GM12878 (cell line): ENCODE results near the gene FBXL19. TPM values are rescaled to one million over a fixed set of nuclear protein-coding genes. Genes with fewer than 3 reads are reported as not detected.

Experiments used
- ATAC-seq: fragments of 200-7000 bp; cut with Tn5 transposase; 3 replicates; pipeline ENCODE4 v1.9.1; 2020; ENCODE audit warnings: mild to moderate bottlenecking, moderate library complexity
- BruUV-seq: library from RNA; stranded (reverse); fragments of 400-500 nt; replicated peaks from 2 replicates; lab custom pipeline; 2021; lab: Mats Ljungman, UMichigan
- CTCF ChIA-PET: fragments of 300-600 bp; sonication (Branson Sonifier 250); formaldehyde crosslinking; extraction: SDS; loops from one replicate; lab custom pipeline; 2021; ENCODE audit warnings: inconsistent platforms; lab: Yijun Ruan, JAX
- POLR2A ChIA-PET: fragments of 350-600 bp; formaldehyde crosslinking; extraction: SDS; loops from one replicate; lab custom pipeline; 2021; ENCODE audit warnings: inconsistent platforms; lab: Charles Lee
- RAD21 ChIA-PET: fragments of 300-600 bp; sonication (Branson Sonifier 250); formaldehyde crosslinking; loops from one replicate; lab custom pipeline; 2023; ENCODE audit warnings: antibody characterized with exemption; ENCODE audit not compliant: unreplicated experiment; lab: Charles Lee
- SMC1A ChIA-PET: fragments of 300-600 bp; sonication (Branson Sonifier 250); formaldehyde crosslinking; loops from one replicate; lab custom pipeline; 2023; ENCODE audit not compliant: unreplicated experiment, uncharacterized antibody; lab: Charles Lee
- DNase-seq: peaks from one replicate; pipeline ENCODE4 v3.0.0-alpha.2; 2011; ENCODE audit warnings: low read depth, low spot score
- FAIRE-seq: peaks from 3 replicates; lab custom pipeline; 2011; peaks lifted over from hg19 to GRCh38; lab: Jason Lieb, UNC
- H2AFZ ChIP-seq: 2 replicates; pipeline ENCODE4 v1.6.0; 2011; ENCODE audit warnings: low read depth, low read length, control low read depth; ENCODE audit not compliant: control insufficient read depth
- H3K27ac ChIP-seq: 2 replicates; pipeline ENCODE4 v1.5.1; 2011; ENCODE audit warnings: control low read depth; ENCODE audit not compliant: control insufficient read depth, insufficient read depth
- H3K27me3 ChIP-seq, 2 experiments: replicated peaks in 1 of 2; 2 replicates each; pipeline versions ENCODE4 v1.6.0 to v1.6.1; 2011; ENCODE audit warnings: low read length in 1 of 2; ENCODE audit not compliant: control insufficient read depth in 2 of 2, insufficient read depth in 2 of 2
- H3K36me3 ChIP-seq, 2 experiments: 2 replicates each; pipeline ENCODE4 v1.5.1; 2011; ENCODE audit warnings: low read length in 1 of 2; ENCODE audit not compliant: control insufficient read depth in 2 of 2, insufficient read depth in 2 of 2
- H3K4me1 ChIP-seq: 2 replicates; pipeline ENCODE4 v1.6.1; 2011; ENCODE audit warnings: mild to moderate bottlenecking, low read length, moderate library complexity, mixed read lengths; ENCODE audit not compliant: control insufficient read depth, insufficient read depth
- H3K4me2 ChIP-seq: 2 replicates; pipeline ENCODE4 v1.6.0; 2011; ENCODE audit warnings: control low read depth; ENCODE audit not compliant: control insufficient read depth, insufficient read depth
- H3K4me3 ChIP-seq: fragments of 200-600 bp; sonication (generic); 2 replicates; pipeline ENCODE4 v1.5.1; 2016
- H3K79me2 ChIP-seq: 2 replicates; pipeline ENCODE4 v1.6.0; 2011; ENCODE audit warnings: low read length; ENCODE audit not compliant: control insufficient read depth, insufficient read depth
- H3K9ac ChIP-seq: 2 replicates; pipeline ENCODE4 v1.8.0; 2011; ENCODE audit warnings: low read length, control low read depth, mixed read lengths; ENCODE audit not compliant: control insufficient read depth, insufficient read depth
- H3K9me3 ChIP-seq: replicated peaks from 3 replicates; pipeline ENCODE4 v1.5.1; 2011; ENCODE audit warnings: mild to moderate bottlenecking, low read length; ENCODE audit not compliant: control insufficient read depth, insufficient read depth
- H4K20me1 ChIP-seq: 2 replicates; pipeline ENCODE4 v1.6.0; 2011; ENCODE audit not compliant: control insufficient read depth, insufficient read depth
- CHD2 ChIP-seq: IDR thresholded peaks from 2 replicates; pipeline ENCODE4 v1.6.1; 2011; ENCODE audit warnings: low read depth, low read length, improper control_type of control experiment, borderline replicate concordance
- HDAC2 ChIP-seq: fragments of 200-600 bp; sonication (generic); IDR thresholded peaks from 2 replicates; pipeline ENCODE4 v1.6.1; 2017
- MXI1 ChIP-seq: fragments of 150-350 bp; IDR thresholded peaks from 2 replicates; pipeline ENCODE4 v1.6.1; 2011; ENCODE audit warnings: low read depth, mild to moderate bottlenecking, inconsistent platforms, low read length, improper control_type of control experiment
- RUNX3 ChIP-seq: IDR thresholded peaks from 2 replicates; pipeline ENCODE4 v1.6.1; 2012; ENCODE audit warnings: low read length, inconsistent platforms
- SMAD5 ChIP-seq: IDR thresholded peaks from 2 replicates; pipeline ENCODE4 v1.6.1; 2016; ENCODE audit warnings: antibody characterized with exemption, low read depth
- SREBF1 ChIP-seq: IDR thresholded peaks from 2 replicates; pipeline ENCODE4 v1.6.1; 2012; ENCODE audit warnings: mild to moderate bottlenecking, low read length
- STAT3 ChIP-seq: IDR thresholded peaks from 2 replicates; pipeline ENCODE4 v1.6.1; 2011; ENCODE audit warnings: low read depth, low read length, improper control_type of control experiment
- ZNF274 ChIP-seq: IDR thresholded peaks from one replicate; pipeline ENCODE4 v1.8.0; 2011; ENCODE audit not compliant: insufficient read length, insufficient read depth
- ZNF384 ChIP-seq: IDR thresholded peaks from 2 replicates; pipeline ENCODE4 v1.6.1; 2012; ENCODE audit warnings: low read depth, mild to moderate bottlenecking, low read length, improper control_type of control experiment, borderline replicate concordance
- ZZZ3 ChIP-seq: IDR thresholded peaks from 2 replicates; pipeline ENCODE4 v1.6.1; 2011; ENCODE audit warnings: low read depth; ENCODE audit not compliant: control insufficient read depth, insufficient read length
- WGBS: methylation state at CpG from one replicate; pipeline ENCODE4 v1.1.6; 2016; ENCODE audit warnings: low lambda C conversion rate; ENCODE audit not compliant: insufficient replicate concordance, insufficient coverage; ENCODE audit errors: missing lambda C conversion rate; 5-methylcytosine and 5-hydroxymethylcytosine counted together
- in situ Hi-C: fragments of 300-500 bp; cut with MboI; formaldehyde crosslinking; loops from 9 replicates; pipeline ENCODE4 v1.14.3; 2018; ENCODE audit warnings: mixed read lengths
- intact Hi-C: fragments of 100-400 bp; cut with micrococcal nuclease; formaldehyde crosslinking; loops from one replicate; pipeline ENCODE4 v1.14.2; 2022; ENCODE audit not compliant: unreplicated experiment
- polyA plus RNA-seq, 11 experiments: library from polyadenylated mRNA; depleted of rRNA in 4 of 11; unstranded in 6 of 11; stranded (reverse) in 5 of 11; fragments of >200 nt; fragmentation: Nextera tagmentation in 4 of 11; fragmentation: Illumina TruSeq in 1 of 11; extraction: Ambion mirVana in 4 of 11; extraction: Trizol in 1 of 11; gene quantifications; 1 replicate in 1 of 11; 2 replicates in 10 of 11; pipeline versions ENCODE4 v1.2.1 to v1.2.3, GENCODE V29; 2011 to 2016; ENCODE audit warnings: inconsistent platforms in 2 of 11, missing spikeins in 2 of 11, low read depth in 1 of 11
- total RNA-seq, 4 experiments: library from RNA; depleted of rRNA in 3 of 4; stranded (reverse); fragments of >200 nt in 3 of 4; fragmentation: Illumina TruSeq in 1 of 4; extraction: Trizol in 1 of 4; gene quantifications; 2 replicates each; pipeline versions ENCODE4 v1.2.1 to v1.2.3, GENCODE V29; 2013 to 2021
- TF ChIP-seq, protein P1 (sequence below): fragments of 450-650 bp; IDR thresholded peaks from 2 replicates; pipeline ENCODE4 v1.6.1; 2017; ENCODE audit warnings: mild to moderate bottlenecking
- TF ChIP-seq, protein P2 (sequence below): fragments of 450-650 bp; IDR thresholded peaks from 2 replicates; pipeline ENCODE4 v1.6.1; 2016; ENCODE audit warnings: mild to moderate bottlenecking
- TF ChIP-seq, protein P3 (sequence below): fragments of 450-650 bp; IDR thresholded peaks from 2 replicates; pipeline ENCODE4 v1.6.1; 2016; ENCODE audit warnings: mild to moderate bottlenecking

FBXL19 gene
- total and polyA plus RNA-seq, 10 of the 15 experiments (the other 5 are each of a cell fraction or from before 2014, with no cell fraction given): 0.02 to 32.1 (median 6.8) TPM; not detected in 1

DNA sequence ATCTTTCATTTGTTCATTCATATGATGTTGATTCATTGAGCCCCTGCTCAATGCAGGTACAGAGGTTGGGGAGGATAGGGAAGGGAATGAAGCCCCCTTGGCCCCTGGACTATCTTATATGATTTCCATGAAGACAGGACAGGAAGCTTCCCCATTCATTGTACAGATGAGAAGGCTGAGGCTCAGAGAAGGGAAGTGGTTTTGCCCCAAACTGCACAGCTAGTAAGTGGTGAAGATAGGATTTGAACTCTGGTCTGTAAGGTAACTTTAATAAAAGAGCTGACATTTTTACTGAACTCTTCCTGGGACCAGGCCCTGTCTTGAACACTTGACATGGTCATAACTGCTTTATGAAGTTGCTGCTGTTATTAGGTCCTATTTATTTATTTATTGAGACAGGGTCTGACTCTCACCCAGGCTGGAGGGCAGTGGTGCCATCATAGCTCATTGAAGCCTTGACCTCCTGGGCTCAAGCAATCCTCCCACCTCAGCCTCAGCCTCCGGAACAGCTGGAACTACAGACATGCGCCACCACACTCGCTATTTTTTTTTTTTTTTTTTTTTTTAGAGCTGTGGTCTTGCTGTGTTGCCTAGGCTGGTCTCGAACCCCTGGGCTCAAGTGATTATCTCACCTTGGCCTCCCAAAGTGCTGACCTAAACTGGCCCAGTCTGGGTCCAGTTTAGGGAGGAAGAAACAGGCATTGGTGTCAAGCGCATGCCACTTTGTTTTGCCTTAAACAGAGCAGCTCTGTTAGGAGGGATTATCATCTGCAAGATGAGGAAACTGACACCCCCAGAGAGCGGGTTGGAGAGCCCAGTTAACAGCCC is 22.0 kb upstream of the FBXL19 start:
- ChIA-PET POLR2A (interaction anchor here (0.5 to 2.7 kb wide), 14 partner anchors 8 to 634 kb away, joined by 3 to 13 read pairs (median 4); no protein-coding TSS in a partner anchor), CTCF (interaction anchor here (0.6 to 7.5 kb wide), 26 partner anchors 9 to 1493 kb away, joined by 3 to 174 read pairs (median 3); no protein-coding TSS in a partner anchor)

More for the DNA sequence above, 22.0 kb upstream of the FBXL19 start:
- FAIRE-seq: no peak
- Histone ChIP-seq H3K4me3 (peak overlapping the region; percentile 58; the same call in 1 of the 2 replicates), H3K79me2 (no peaks in the 10 kb centered on the region), H3K27ac (no peak overlapping the region)
- RAD21 ChIA-PET: interaction anchor here (0.6 to 4.0 kb wide), 23 partner anchors 8 to 153 kb away, joined by 3 to 88 read pairs (median 3); partner anchors contain the start of genes BCL7C, PHKG2 and SETD1A
- WGBS: 23% methylated on average over 6 of the region's 6 CpGs
- DNase-seq: no peak
- intact Hi-C loops (loop anchor here (1.0 kb wide), 1 partner anchor 57 kb away; no protein-coding TSS in a partner anchor), in situ Hi-C loops (no loop called here)
- no peak for ATAC-seq
- TF ChIP-seq MXI1: 0 out of 2 replicates have a peak, but pooled peaks have one; percentile 21
- no peak for TF ChIP-seq SMAD5
- TF ChIP-seq, protein P1, sequence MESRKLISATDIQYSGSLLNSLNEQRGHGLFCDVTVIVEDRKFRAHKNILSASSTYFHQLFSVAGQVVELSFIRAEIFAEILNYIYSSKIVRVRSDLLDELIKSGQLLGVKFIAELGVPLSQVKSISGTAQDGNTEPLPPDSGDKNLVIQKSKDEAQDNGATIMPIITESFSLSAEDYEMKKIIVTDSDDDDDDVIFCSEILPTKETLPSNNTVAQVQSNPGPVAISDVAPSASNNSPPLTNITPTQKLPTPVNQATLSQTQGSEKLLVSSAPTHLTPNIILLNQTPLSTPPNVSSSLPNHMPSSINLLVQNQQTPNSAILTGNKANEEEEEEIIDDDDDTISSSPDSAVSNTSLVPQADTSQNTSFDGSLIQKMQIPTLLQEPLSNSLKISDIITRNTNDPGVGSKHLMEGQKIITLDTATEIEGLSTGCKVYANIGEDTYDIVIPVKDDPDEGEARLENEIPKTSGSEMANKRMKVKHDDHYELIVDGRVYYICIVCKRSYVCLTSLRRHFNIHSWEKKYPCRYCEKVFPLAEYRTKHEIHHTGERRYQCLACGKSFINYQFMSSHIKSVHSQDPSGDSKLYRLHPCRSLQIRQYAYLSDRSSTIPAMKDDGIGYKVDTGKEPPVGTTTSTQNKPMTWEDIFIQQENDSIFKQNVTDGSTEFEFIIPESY: 0 out of 2 replicates have a peak, but pooled peaks have one; percentile 18
- TF ChIP-seq, protein P2, sequence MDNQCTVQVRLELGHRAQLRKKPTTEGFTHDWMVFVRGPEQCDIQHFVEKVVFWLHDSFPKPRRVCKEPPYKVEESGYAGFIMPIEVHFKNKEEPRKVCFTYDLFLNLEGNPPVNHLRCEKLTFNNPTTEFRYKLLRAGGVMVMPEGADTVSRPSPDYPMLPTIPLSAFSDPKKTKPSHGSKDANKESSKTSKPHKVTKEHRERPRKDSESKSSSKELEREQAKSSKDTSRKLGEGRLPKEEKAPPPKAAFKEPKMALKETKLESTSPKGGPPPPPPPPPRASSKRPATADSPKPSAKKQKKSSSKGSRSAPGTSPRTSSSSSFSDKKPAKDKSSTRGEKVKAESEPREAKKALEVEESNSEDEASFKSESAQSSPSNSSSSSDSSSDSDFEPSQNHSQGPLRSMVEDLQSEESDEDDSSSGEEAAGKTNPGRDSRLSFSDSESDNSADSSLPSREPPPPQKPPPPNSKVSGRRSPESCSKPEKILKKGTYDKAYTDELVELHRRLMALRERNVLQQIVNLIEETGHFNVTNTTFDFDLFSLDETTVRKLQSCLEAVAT: peak; percentile 74; the same call in 1 of the 2 replicates
- TF ChIP-seq STAT3: no peak
- no peak for TF ChIP-seq ZZZ3
- TF ChIP-seq ZNF384: 0 out of 2 replicates have a peak, but pooled peaks have one; percentile 22
- TF ChIP-seq RUNX3: 0 out of 2 replicates have a peak, but pooled peaks have one; percentile 7
- TF ChIP-seq HDAC2: no peak
- TF ChIP-seq, protein P3, sequence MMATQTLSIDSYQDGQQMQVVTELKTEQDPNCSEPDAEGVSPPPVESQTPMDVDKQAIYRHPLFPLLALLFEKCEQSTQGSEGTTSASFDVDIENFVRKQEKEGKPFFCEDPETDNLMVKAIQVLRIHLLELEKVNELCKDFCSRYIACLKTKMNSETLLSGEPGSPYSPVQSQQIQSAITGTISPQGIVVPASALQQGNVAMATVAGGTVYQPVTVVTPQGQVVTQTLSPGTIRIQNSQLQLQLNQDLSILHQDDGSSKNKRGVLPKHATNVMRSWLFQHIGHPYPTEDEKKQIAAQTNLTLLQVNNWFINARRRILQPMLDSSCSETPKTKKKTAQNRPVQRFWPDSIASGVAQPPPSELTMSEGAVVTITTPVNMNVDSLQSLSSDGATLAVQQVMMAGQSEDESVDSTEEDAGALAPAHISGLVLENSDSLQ: no peak
- no peak for TF ChIP-seq SREBF1
- no peak for TF ChIP-seq CHD2
- TF ChIP-seq ZNF274: no peak
- TF ChIP-seq, all 136 proteins: peak for 5
- Histone ChIP-seq H3K36me3 (no peaks in the 10 kb centered on the region), H3K9ac (peak overlapping the region; percentile 41; the same call in 1 of the 2 replicates), H4K20me1 (no peaks in the 10 kb centered on the region; the same call in 1 of the 2 replicates), H3K4me2 (peak overlapping the region; percentile 95), H3K9me3 (peaks cover 2% of the 10 kb centered on the region; the same call in 2 of the 3 replicates), H3K27me3 (no peaks in the 10 kb centered on the region), H2AFZ (peak overlapping the region; percentile 77), H3K4me1 (peaks cover 32% of the 10 kb centered on the region)
- SMC1A ChIA-PET: interaction anchor here (0.8 to 8.8 kb wide), 16 partner anchors 9 to 204 kb away, joined by 3 to 146 read pairs (median 4); partner anchors contain the start of gene ZNF629
- BruUV-seq: no TSS peak
